ENCODE measurements around the gene ABCC4. TPM values are rescaled to one million over a fixed set of nuclear protein-coding genes. Genes with fewer than 3 reads are reported as not detected.
"Not testable (repeated sequence)": the region's sequence is repeated elsewhere in the genome, so short reads cannot be mapped to it uniquely, and the experiment has no call there.

Gene ABCC4
- polyA plus RNA-seq, 1 experiment = 140 TPM

GRCh38 chr13:95295026-95295425 lies 6.2 kb downstream of the ABCC4 start:
- no peak for DNase-seq (ENCODE audit: low read depth, low spot score)
- no peak for TF ChIP-seq CTCF (IDR thresholded peaks at IDR 0.05; ENCODE audit: low read depth, low read length)
- CTCF ChIA-PET = interaction anchor here (1.0 to 11.5 kb wide), 2 partner anchors 104 to 106 kb away, joined by 4 to 110 read pairs; no protein-coding TSS in a partner anchor

GRCh38 chr13:95292622-95293021 lies 8.6 kb downstream of the ABCC4 start:
- POLR2A ChIA-PET = interaction anchor here (1.4 kb wide), 1 partner anchor 21 kb away, joined by 4 read pairs; no protein-coding TSS in a partner anchor
- Histone ChIP-seq H3K27ac (ENCODE audit: low read depth, low read length) (peak overlapping the region; percentile 21), H3K27me3 (ENCODE audit: control insufficient read depth, insufficient read depth, low read length) (no peaks in the 10 kb centered on the region), H3K4me3 (ENCODE audit: low read depth, low read length) (no peak overlapping the region), H3K9me3 (ENCODE audit: control insufficient read depth, insufficient read depth, low read length) (peaks cover 5% of the 10 kb centered on the region)
- no peak for DNase-seq (ENCODE audit: low read depth, low spot score)
- TF ChIP-seq CTCF (IDR thresholded peaks at IDR 0.05; ENCODE audit: low read depth, low read length) = no peak
- CTCF ChIA-PET = interaction anchor here (0.8 to 2.3 kb wide), 3 partner anchors 88 to 103 kb away, joined by 5 to 11 read pairs (median 8); no protein-coding TSS in a partner anchor

More at GRCh38 chr13:95295026-95295425, 6.2 kb downstream of the ABCC4 start:
- Histone ChIP-seq H3K4me3 (ENCODE audit: low read depth, low read length) (no peak overlapping the region), H3K27me3 (ENCODE audit: control insufficient read depth, insufficient read depth, low read length) (no peaks in the 10 kb centered on the region), H3K27ac (ENCODE audit: low read depth, low read length) (no peak overlapping the region), H3K9me3 (ENCODE audit: control insufficient read depth, insufficient read depth, low read length) (peaks cover 5% of the 10 kb centered on the region)
- POLR2A ChIA-PET = no interaction called here

GRCh38 chr13:95289901-95290300 lies 11.3 kb downstream of the ABCC4 start:
- ChIA-PET POLR2A (interaction anchor here (1.4 kb wide), 1 partner anchor 18 kb away, joined by 18 read pairs; no protein-coding TSS in a partner anchor), CTCF (interaction anchor here (0.9 to 1.4 kb wide), 3 partner anchors 9 to 100 kb away, joined by 3 to 5 read pairs (median 3); no protein-coding TSS in a partner anchor)
- not testable (repeated sequence) for H3K4me3 ChIP-seq (ENCODE audit: low read depth, low read length); H3K9me3 ChIP-seq (ENCODE audit: control insufficient read depth, insufficient read depth, low read length); DNase-seq (ENCODE audit: low read depth, low spot score); H3K27me3 ChIP-seq (ENCODE audit: control insufficient read depth, insufficient read depth, low read length); H3K27ac ChIP-seq (ENCODE audit: low read depth, low read length)

DNA sequence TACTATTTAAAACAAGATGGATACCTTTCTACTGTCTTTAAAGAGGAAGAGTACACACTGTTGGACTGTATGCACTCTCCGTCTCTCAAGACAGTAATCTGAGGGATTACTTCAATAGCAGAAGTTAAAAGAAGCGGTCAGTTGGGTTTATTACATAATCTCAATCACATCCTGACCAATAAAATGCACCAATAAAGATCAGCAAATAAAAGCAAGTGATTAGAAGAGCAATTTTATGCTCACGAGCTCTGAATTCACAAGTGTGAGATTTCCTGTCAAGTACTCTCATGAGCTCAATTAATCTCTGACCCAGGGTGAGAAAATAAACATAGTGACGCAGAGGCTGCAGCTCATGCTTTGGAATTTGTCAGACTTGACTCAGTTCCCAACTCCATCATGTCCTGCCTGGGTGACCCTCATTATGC lies 12.2 kb downstream of the ABCC4 start:
- Histone ChIP-seq H3K27ac (ENCODE audit: low read depth, low read length) (no peak overlapping the region), H3K27me3 (ENCODE audit: control insufficient read depth, insufficient read depth, low read length) (no peaks in the 10 kb centered on the region), H3K4me3 (ENCODE audit: low read depth, low read length) (no peak overlapping the region), H3K9me3 (ENCODE audit: control insufficient read depth, insufficient read depth, low read length) (peaks cover 5% of the 10 kb centered on the region)
- no peak for TF ChIP-seq CTCF (IDR thresholded peaks at IDR 0.05; ENCODE audit: low read depth, low read length)
- ChIA-PET CTCF (interaction anchor here (0.9 to 1.3 kb wide), 3 partner anchors 9 to 97 kb away, joined by 3 to 9 read pairs (median 3); no protein-coding TSS in a partner anchor), POLR2A (interaction anchor here (0.6 kb wide), 1 partner anchor 94 kb away, joined by 3 read pairs; no protein-coding TSS in a partner anchor)
- DNase-seq (ENCODE audit: low read depth, low spot score) = no peak

DNA sequence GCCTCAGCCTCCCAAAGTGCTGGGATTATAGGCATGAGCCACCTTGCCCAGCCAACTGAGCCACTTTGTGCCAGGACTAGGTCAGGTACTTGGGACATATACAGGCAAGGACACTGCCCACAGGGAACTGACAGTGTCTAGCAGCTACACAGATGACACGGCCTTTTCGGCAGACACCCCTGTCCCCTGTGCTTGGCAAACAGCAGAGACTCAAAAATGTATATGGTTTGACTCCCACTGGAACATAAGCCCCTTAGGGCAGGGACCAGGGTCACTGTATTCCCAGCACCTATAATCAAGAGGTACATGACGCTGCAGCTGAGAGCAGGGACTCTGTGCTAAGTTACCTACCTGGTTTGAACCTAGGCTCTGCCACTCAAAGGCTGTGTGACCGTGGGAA lies 16.8 kb downstream of the ABCC4 start:
- CTCF ChIA-PET = interaction anchor here (1.0 kb wide), 1 partner anchor 94 kb away, joined by 3 read pairs; no protein-coding TSS in a partner anchor
- POLR2A ChIA-PET = no interaction called here

More for the DNA sequence above, 16.8 kb downstream of the ABCC4 start:
- no peaks in the 10 kb centered on the region for H3K9me3 ChIP-seq (ENCODE audit: control insufficient read depth, insufficient read depth, low read length)
- H3K4me3 ChIP-seq (ENCODE audit: low read depth, low read length) = no peak overlapping the region
- no peaks in the 10 kb centered on the region for H3K27me3 ChIP-seq (ENCODE audit: control insufficient read depth, insufficient read depth, low read length)
- TF ChIP-seq CTCF (IDR thresholded peaks at IDR 0.05; ENCODE audit: low read depth, low read length) = no peak
- no peak for DNase-seq (ENCODE audit: low read depth, low spot score)
- no peak overlapping the region for H3K27ac ChIP-seq (ENCODE audit: low read depth, low read length)

Data from AG04450 (cell line).